Umbilical cord (tissue), 2 donors: ENCODE data around the gene LRMDA. TPM values are rescaled to one million over a fixed set of nuclear protein-coding genes. Genes with fewer than 3 reads are reported as not detected.
A peak's percentile ranks its signal among the peaks of the same experiment; 100 is the strongest.

Source experiments
- DNase-seq: peaks from one replicate; pipeline ENCODE4 v3.0.0-alpha.2; 2015; ENCODE audit warnings: low spot score
- total RNA-seq: library from RNA; depleted of rRNA; stranded (reverse); fragments of >200 nt; gene quantifications from one replicate; pipeline ENCODE4 v1.2.3, GENCODE V29; 2014; ENCODE audit warnings: low replicate concordance; ENCODE audit not compliant: insufficient read depth

The LRMDA gene
- total RNA-seq, 1 donor from 2014 or later, result 1.7 TPM

DNA sequence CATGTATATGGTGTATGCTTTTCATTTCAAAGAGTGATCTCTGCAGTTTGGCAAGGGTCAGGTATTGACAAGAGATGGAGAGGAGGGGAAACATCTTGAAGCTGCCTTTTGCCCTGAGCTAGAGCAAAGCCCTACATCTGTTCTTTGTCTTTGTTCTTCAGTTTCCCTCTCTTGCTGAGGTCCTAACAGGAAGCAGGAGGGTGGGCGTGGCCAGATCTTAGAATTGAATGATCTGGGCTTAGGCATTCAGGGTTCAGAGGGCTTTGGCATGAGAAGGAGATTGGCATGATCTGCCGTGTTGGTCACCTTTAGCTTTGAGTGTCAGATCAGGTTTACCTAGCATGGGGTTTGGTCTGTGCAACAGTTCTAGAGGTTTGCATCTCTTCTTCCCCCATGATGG, 41.3 kb downstream of the LRMDA start:
- no peak for DNase-seq

DNA sequence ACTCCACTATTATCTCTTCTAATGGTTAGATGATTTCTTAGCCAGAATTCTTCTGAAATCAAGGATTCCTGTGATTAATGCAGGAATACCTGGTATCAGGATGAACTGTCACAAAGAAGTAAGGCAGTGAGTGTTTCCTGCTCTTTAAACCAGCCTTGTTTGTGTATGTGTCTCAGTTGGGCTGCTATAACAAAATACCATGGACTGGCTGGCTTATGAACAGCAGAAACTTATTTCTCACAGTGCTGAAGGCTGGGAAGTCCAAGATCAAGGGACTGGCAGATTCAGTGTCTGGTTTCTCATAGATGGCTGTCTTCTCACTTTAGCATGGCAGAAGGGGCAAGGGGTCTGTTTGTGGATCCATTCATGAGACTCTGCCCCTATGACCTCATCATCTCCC, 42.7 kb downstream of the LRMDA start:
- no peak for DNase-seq

- DNase-seq, result no peak
Measured at GRCh38 chr10:75475460-75476182, 44.2 kb downstream of the LRMDA start.

DNA sequence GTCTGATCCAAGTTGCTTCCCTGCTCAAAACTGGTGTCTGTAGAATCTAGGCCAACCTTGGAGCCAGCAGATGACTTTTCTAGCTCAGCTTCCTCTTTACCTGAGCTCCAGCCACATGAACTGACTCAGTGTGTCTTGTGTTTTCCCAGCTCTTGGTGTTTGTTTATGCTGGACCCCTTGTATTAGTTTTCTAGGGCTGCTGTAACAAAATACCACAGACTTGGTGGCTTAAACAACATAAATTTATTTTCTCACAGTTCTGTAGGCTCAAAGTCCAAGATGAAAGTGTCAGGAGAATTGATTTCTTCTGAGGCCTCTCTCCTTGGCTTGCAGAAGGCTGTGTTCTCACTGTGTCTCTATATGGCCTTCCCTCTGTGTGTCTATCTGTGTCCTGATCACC, 45.1 kb downstream of the LRMDA start:
- no peak for DNase-seq

DNA sequence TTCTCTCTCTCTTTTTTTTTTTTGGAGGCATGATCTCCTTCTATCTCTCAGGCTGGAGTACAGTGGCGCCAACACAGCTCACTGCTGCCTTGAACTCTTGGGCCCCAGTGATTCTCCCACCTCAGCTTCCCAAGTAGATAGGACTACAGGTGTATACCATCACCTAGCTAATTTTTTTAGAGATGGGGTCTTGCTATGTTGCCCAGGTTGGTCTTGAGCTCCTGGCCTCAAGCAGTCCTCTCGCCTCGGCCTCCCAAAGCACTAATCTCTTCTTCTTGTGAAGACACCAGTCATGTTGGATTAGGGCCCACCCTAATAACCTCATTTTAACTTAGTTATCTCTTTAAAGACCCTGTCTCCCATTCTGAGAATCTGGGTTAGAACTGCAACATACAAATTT, 45.6 kb downstream of the LRMDA start:
- DNase-seq, result no peak

- no peak for DNase-seq
Measured at GRCh38 chr10:75477680-75478079, 46.3 kb downstream of the LRMDA start.

DNA sequence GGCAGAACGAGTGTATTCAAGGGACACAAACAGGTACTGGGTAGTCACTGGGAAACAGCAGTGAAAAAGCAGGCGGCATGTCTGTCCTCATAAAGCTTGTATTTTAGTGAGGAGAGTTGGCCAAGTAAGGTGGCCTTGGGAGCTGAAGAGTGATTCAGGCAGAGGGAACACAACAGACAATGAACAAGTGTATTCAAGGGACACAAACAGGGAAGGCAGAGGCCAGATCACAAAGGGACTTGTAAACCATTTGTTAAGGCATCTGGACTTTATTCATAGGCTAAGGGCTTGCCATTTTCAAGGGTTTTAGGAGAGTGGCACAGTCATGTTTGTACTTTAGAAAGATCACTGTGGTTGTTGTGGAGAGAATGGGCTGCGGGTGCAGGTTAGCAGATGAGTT, 49.0 kb downstream of the LRMDA start:
- DNase-seq, result no peak

DNA sequence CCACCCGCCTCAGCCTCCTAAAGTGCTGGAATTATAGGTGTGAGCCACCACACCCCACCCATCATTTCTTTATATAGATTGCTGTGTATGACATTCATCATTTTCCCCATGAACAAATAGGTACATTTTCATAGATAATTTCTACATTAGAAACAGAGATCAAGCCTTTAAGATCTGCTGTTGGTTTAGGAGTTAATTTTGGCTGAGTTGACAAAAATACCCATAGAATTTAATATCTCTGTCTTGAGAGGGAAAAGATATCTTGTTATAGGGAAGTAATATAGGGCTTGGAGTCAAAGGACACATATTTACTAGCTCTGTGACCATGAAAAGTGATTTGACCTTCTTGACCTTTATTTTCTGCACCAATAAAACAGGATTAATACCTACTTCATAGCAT, 51.8 kb downstream of the LRMDA start:
- no peak for DNase-seq

GRCh38 chr10:75484717-75485116, 53.3 kb downstream of the LRMDA start:
- no peak for DNase-seq

DNA sequence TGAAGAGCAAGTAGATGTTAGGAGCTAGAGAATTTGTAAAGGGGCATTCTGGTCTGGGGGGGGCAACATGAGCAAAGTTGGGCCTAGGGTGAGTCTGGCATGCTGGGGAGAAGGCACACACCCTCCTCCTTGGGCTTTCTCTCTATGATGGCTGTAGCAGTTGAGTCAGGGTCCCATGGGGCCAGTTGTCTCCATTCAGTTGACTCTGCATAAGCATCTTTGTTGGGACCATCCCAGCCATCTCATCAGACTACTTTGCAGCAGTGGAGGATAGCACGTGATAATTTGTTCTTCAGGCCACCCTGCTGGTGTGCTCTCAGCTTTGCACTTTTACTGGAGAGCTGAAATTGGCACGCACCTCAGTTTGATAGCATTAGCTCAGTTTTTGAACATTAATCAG, 55.2 kb downstream of the LRMDA start:
- DNase-seq, result no peak

GRCh38 chr10:75487087-75487754, 55.8 kb downstream of the LRMDA start:
- no peak for DNase-seq

- DNase-seq, result no peak
Measured at GRCh38 chr10:75487755-75488125, 56.3 kb downstream of the LRMDA start.

DNA sequence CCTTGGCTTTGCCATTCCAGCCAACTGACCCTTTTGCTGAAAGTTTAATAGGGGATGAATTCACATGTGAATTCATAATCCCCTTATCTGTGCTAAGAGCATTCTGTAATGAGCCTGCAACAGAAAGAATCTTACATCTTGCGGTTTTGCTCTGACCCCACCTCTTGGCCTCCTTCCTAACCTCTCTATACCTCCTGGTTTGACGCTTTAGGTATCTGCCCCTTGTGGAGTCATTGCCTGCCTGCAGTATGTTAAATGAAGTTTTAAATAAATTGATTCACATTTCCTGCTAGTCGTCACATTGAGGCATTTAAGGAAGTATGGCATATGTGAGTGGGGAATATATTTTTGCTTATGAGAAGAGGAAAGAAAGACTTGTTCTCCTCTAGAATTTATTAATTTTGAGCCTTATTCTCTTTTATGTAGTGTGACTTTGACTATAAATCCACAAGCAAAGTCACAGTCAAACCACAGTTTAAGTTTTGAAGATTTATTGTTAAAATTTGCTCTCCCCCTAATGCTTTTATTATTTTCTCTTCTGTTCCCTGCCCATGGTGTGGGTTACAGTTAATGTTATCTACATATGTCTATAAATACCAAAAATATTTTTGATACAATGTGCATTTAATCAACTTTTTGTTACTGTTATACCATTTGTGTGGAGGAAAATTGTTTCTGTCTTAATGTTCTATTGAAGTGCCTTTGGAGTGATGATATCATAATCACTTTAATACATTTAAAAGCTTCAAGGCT, 60.9 kb downstream of the LRMDA start:
- DNase-seq, result peak; percentile 73

DNA sequence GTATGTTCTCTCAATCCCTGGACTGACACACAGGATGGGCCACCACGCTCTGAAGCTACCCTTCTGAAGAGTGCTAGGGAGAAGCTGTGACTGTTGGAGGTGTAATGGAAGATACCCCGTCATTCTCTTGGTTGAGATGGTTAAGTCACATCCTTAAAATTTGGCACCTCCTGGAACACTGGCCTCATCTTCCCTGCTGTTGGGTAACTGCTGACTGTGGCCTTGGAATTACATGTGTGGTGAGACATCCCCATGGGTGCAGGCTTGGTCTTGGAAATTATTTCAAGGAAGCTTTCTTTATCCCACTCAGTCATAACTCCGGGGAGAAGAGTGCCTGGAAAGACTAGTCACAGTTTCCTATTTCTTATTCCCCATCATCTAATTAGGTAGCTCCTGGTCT, 62.0 kb downstream of the LRMDA start:
- no peak for DNase-seq

- no peak for DNase-seq
Measured at GRCh38 chr10:75495434-75496190, 64.2 kb downstream of the LRMDA start.

GRCh38 chr10:75496191-75496567, 64.8 kb downstream of the LRMDA start:
- DNase-seq, result no peak

GRCh38 chr10:75497997-75498883, 66.8 kb downstream of the LRMDA start:
- DNase-seq, result peak; percentile 98

DNA sequence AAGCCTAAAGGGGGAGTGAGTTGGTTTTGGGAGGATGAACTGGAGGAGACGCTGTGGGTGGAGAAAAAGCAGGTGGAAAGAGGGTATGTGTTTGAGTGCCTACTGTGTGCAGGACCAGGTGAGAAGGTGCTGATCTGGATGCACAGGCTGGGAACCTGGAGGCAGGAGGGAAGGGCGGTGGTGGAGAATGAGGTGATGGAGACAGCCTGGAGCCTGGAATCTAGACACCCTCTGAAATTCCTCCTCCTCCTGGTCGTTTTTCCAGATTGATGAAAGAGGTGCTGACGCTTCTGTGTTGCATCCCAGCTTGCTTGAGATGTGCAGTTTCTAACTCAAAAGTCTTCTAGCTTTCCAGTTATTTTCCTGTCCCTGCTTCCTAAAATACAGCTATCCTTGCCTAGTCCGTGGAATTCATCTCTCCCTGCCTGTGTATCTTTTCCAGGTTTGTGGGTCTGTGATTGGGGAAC, 67.5 kb downstream of the LRMDA start:
- peak; percentile 71 for DNase-seq

- no peak for DNase-seq
Measured at GRCh38 chr10:75499556-75500160, 68.2 kb downstream of the LRMDA start.

GRCh38 chr10:75502389-75502788, 71.0 kb downstream of the LRMDA start:
- no peak for DNase-seq

- no peak for DNase-seq
Measured at GRCh38 chr10:75502838-75503237, 71.4 kb downstream of the LRMDA start.
